IPS-20b (cell line): ENCODE results near the gene RDH5.

Experiments
- H3K27ac ChIP-seq: one replicate; pipeline ENCODE4 v1.5.1; 2013; ENCODE audit warnings: low read length
- H3K27me3 ChIP-seq: 2 replicates; pipeline ENCODE4 v1.6.1; 2013; ENCODE audit warnings: mild to moderate bottlenecking, low read length, inconsistent platforms; ENCODE audit not compliant: insufficient read depth
- H3K36me3 ChIP-seq: 2 replicates; pipeline ENCODE4 v1.6.1; 2013; ENCODE audit warnings: low read depth, mild to moderate bottlenecking, inconsistent platforms, low read length, moderate library complexity; ENCODE audit not compliant: insufficient read depth
- H3K4me1 ChIP-seq: 2 replicates; pipeline ENCODE4 v1.6.1; 2013; ENCODE audit warnings: mild to moderate bottlenecking, control low read depth, inconsistent platforms, low read length, moderate library complexity; ENCODE audit not compliant: insufficient read depth
- H3K4me3 ChIP-seq: 2 replicates; pipeline ENCODE4 v1.5.1; 2013; ENCODE audit warnings: mild to moderate bottlenecking, low read length, inconsistent platforms
- H3K9ac ChIP-seq: 2 replicates; pipeline ENCODE4 v1.6.1; 2013; ENCODE audit warnings: low read depth, mild to moderate bottlenecking, inconsistent platforms, low read length, moderate library complexity
- H3K9me3 ChIP-seq: 2 replicates; pipeline ENCODE4 v1.6.1; 2013; ENCODE audit warnings: mild to moderate bottlenecking, low read depth, low read length, inconsistent platforms; ENCODE audit not compliant: insufficient read depth

Gene RDH5

DNA sequence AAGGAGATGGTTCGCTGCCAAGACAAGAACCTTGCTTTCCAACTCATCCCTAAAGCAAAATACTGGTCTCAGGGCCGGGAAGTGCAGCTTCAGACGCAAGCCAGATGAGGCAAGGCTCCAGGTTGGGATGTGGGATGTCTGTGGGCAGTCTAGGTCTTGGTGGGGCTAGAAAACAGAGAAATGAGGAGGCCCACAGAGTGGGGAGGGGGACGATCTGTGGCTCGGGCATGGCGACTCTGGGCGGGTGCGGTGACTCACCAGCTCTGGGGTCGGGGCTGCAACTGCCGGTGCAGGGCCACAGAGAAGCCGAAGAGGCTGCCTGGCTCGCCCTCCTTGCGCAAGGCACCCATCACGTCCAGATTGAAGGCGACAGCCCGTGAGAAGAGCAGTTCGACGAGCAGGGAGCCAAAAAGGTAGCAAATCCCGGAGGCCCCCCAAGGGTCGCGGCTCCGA is 12.9 kb upstream of the RDH5 start:
- H3K27me3 ChIP-seq = peaks cover 26% of the 10 kb centered on the region
- H3K9ac ChIP-seq = peak overlapping the region; percentile 84
- peak overlapping the region; percentile 80 for H3K4me3 ChIP-seq
- H3K27ac ChIP-seq = no peak overlapping the region
- H3K9me3 ChIP-seq = no peaks in the 10 kb centered on the region
- peaks cover 3% of the 10 kb centered on the region; the same call in 1 of the 2 replicates for H3K36me3 ChIP-seq
- peaks cover 26% of the 10 kb centered on the region for H3K4me1 ChIP-seq

DNA sequence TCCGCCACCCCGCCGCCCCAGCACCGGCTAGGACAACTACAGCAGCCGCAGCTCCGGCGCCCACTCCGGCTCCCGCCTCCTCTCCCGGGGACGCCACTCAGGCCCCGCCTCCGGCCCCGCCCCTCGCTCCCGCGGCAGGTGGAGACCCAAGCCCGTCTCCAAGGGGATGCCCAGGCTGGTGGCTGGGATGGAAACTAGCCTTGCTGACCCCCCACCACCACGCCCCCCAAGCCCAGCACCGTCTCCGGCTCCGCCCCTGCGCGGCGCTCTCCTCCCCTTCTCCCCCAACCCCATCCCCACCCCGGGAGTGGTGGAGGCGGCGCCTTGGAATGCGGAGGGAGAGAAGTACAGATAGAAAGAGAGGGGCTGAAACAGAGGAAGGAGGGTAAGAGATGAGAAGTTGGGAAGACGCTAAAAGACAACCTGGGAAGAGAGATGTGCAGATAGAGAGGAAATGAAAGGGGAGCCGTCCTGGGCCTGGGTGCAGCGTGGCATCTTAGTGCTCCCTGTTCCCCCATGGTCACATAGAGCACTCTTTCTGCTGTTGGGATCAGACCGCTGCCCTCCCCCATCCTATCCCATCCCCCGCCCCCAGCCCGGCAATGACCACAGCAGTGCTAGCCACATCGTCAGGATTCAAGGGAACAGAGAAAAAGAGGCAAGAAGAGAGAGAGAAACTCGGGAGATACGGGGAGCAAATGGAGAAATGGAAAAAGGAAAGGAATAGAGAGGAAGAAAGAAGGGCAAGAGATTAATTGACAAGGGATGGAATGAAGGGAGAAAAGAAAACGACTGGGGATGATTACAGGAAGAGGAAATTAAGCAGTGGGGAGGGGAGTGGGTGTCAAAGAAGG is 12.1 kb upstream of the RDH5 start, which contains the start of gene ITGA7:
Gene ITGA7 (minus strand): TSS at position 64 of the 854 bp plus-strand sequence. CDS start 222 bp downstream, outside the sequence.
- H3K27me3 ChIP-seq = peaks cover 34% of the 10 kb centered on the region
- peaks cover 26% of the 10 kb centered on the region for H3K4me1 ChIP-seq
- no peaks in the 10 kb centered on the region for H3K9me3 ChIP-seq
- H3K4me3 ChIP-seq = peak within 1 kb of the TSS; percentile 92
- H3K9ac ChIP-seq = peak within 1 kb of the TSS; percentile 84
- no peaks in the 10 kb centered on the region for H3K36me3 ChIP-seq
- H3K27ac ChIP-seq = no peak within 1 kb of the TSS

DNA sequence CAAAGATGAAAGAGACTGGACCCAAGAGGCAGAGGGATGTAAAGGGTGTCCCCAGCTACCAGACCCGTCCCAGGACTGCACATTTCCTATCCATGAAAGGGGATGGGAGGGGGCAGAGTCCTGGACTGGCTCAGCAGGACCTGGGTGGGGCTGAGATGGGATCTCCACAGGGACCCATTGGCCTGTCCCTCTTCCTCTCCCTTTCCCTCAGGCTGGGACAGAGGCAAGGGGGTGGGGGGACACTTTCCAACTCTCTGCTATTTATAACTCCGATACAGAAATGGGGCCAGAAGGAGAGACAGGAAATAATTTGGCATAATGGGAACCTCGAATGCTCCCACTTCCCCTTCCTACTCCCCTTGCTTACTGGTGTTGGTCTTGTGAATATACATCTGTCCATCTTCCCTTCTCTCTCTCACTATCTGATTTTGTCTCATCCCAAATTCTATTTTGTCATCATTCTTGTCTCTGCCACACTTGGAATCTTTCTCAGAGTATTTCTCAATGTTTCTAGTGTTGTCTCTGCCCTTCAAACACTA is 11.4 kb upstream of the RDH5 start:
- H3K4me3 ChIP-seq = peak overlapping the region; percentile 92
- no peak overlapping the region for H3K27ac ChIP-seq
- H3K9ac ChIP-seq = peak overlapping the region; percentile 80; the same call in 1 of the 2 replicates
- H3K9me3 ChIP-seq = no peaks in the 10 kb centered on the region
- peaks cover 34% of the 10 kb centered on the region for H3K27me3 ChIP-seq
- H3K36me3 ChIP-seq = no peaks in the 10 kb centered on the region
- H3K4me1 ChIP-seq = peaks cover 26% of the 10 kb centered on the region

DNA sequence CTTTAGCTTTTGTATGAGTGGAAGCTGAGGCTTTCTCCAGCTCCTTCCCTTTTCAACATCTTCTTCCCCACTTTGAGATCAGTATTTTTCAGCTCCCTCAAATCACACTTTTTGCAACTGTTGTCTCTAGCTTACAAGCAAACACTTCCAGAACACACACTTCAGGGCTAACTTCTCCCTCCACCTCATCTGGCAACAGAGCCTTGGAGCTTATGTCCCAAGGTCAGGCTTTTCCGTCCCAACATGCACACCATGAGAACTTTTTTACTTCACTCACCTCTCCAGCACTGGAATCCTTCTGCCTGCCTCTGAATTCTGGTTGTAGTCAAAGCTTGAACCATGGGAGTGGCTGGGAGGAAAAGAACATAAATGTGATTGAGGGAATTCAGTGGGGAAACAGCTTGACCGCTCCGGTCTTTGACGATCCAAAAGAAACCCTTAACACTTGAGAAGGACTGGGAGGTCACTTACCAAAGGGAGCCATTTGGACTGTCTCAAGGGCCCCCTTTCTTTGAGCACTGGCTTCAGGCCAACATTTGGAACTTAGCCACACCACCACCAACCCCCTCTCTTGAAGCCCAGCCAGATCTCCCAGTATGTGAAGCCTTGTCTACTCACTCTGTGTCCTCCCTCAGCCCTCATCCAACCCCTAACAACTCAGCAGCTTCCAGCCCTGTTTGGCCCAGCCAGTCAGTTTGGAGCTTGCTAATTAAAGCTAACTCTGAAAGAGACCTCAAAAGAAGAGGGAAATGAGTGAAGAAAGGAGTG is 8.2 kb upstream of the RDH5 start:
- no peak overlapping the region for H3K4me3 ChIP-seq
- H3K9me3 ChIP-seq = no peaks in the 10 kb centered on the region
- no peaks in the 10 kb centered on the region for H3K36me3 ChIP-seq
- H3K9ac ChIP-seq = no peak overlapping the region
- H3K4me1 ChIP-seq = peaks cover 16% of the 10 kb centered on the region; the same call in 1 of the 2 replicates
- H3K27ac ChIP-seq = no peak overlapping the region
- peaks cover 29% of the 10 kb centered on the region for H3K27me3 ChIP-seq

DNA sequence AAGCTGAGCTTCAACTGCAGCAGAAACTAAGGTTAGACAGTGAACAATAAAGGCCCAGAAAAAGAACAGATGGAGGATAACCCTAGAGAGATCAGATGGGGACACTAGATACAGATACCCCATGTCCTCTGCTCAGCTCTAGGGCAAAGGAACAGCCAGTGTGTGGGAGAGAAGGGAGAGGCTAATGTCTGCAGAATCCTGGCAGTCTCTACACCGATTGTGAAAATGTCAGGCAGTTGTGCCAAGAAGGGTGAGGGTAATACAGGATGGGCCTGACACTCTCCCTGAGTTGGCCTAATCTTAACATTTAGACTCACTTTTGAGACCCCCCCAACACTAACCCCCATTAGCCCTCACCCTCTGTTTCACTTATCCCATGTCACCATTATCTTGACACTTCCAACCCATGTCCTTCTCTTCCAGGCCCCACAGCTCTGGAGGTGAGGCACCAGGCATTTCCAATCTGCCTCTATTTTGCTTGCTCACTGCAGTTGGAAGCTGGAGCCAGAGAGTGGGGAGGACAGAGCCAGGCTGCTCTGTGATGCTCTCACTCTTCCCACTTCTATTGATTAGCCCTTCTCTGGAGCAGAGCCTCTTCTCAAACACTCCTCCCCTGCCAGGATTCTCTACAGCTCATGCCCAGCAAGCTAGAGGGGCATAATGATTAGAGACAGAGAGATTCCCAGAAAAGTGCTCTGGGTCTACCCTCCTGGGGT is 7.3 kb upstream of the RDH5 start:
- no peaks in the 10 kb centered on the region for H3K9me3 ChIP-seq
- H3K4me1 ChIP-seq = peaks cover 24% of the 10 kb centered on the region; the same call in 1 of the 2 replicates
- H3K36me3 ChIP-seq = no peaks in the 10 kb centered on the region
- no peak overlapping the region for H3K4me3 ChIP-seq
- peaks cover 24% of the 10 kb centered on the region for H3K27me3 ChIP-seq
- H3K27ac ChIP-seq = no peak overlapping the region
- H3K9ac ChIP-seq = no peak overlapping the region

DNA sequence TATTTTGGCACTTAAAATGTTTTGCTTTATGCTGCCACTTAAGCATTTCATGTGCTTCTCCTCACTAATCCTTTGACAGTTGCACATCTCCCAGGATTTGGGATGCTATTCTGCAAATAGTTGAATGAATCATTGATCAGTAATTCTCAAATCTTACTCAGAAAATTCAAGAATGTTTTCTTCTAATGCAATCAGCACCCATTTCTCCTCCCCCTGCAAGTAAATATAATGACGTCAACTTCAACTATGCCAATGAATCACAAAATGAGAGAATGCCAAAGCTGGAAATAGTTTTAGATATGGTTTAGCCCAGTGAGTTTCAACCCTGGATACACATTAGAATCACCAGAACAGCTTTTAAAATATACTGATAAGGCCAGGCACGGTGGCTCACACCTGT is 6.5 kb upstream of the RDH5 start:
- no peak overlapping the region for H3K9ac ChIP-seq
- no peak overlapping the region for H3K4me3 ChIP-seq
- H3K27ac ChIP-seq = no peak overlapping the region
- H3K9me3 ChIP-seq = no peaks in the 10 kb centered on the region
- H3K36me3 ChIP-seq = no peaks in the 10 kb centered on the region; the same call in 1 of the 2 replicates
- H3K27me3 ChIP-seq = peaks cover 21% of the 10 kb centered on the region
- H3K4me1 ChIP-seq = peaks cover 28% of the 10 kb centered on the region

DNA sequence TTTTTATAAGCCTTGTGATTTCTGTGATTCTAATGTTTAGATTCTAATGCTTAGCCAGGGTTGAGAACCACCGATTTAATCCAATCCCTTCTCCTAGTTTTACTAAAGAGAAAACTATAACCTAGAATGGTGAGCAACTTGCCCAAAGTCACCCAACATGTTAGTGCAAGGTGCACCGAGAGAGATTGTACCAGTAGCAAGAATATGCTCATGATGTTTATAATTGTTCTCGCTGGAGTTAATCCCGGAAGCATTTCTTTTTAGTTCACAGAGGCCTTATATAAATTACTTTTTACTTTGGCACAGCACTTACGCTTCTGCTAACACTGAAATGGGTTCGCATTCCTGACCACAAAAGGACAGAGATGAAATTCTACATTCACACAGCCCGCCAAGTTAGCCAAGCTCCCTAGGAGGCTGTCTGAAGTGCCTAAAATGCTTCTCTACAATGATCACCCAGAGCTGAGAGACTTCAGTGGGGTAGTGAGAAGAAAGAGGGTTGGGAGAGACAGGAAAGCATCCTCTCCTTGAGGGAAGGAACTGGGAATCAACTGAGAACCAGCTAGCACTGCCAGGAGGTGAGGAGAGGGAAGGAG is 4.9 kb upstream of the RDH5 start:
- Histone ChIP-seq H3K4me3 (peak overlapping the region; percentile 97), H3K9ac (peak overlapping the region; percentile 97; the same call in 1 of the 2 replicates), H3K27ac (peak overlapping the region; percentile 89), H3K36me3 (no peaks in the 10 kb centered on the region; the same call in 1 of the 2 replicates), H3K4me1 (peaks cover 27% of the 10 kb centered on the region), H3K9me3 (no peaks in the 10 kb centered on the region), H3K27me3 (peaks cover 11% of the 10 kb centered on the region; the same call in 1 of the 2 replicates)

DNA sequence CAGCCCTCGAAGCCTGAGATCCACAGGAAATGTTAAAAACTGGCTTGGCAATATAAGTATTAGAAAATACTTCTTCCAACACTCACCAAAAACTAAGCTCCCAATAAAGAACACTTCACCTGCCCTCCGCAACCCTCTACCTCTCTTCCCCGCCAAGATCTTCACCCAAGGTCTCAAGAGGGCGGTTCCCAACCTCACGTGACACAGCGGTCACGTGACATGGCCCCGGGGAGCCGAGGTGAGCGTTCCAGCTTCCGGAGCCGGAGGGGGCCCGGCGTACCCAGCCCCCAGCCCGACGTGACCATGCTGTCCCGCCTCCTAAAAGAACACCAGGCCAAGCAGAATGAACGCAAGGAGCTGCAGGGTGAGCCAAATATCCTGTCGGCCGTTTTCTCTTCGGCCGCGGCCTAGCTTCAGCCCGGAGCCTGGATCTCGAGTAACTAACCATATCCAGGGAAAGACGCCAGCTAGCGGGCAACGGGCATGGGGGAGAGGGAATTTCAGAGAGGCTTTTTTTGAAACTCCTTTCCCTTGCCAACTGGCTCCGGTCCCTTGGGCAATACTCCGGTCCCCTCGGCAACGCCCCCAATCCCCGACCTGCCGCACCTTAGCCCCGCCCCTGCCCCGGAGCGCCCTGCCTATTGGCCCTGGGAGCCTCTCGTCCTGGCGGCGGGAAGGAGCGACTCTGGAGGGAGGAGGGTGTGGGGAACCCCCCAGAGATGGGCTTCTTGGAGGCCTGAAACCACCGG is 4.2 kb upstream of the RDH5 start, which contains the start of gene BLOC1S1:
Gene BLOC1S1 (plus strand): TSS at position 214 of the 749 bp plus-strand sequence. CDS start 6 bp downstream, at position 220.
- Histone ChIP-seq H3K4me1 (peaks cover 27% of the 10 kb centered on the region), H3K4me3 (peak within 1 kb of the TSS; percentile 97), H3K9me3 (no peaks in the 10 kb centered on the region), H3K9ac (peak within 1 kb of the TSS; percentile 97), H3K36me3 (no peaks in the 10 kb centered on the region; the same call in 1 of the 2 replicates), H3K27me3 (peaks cover 11% of the 10 kb centered on the region; the same call in 1 of the 2 replicates), H3K27ac (peak within 1 kb of the TSS; percentile 89)

DNA sequence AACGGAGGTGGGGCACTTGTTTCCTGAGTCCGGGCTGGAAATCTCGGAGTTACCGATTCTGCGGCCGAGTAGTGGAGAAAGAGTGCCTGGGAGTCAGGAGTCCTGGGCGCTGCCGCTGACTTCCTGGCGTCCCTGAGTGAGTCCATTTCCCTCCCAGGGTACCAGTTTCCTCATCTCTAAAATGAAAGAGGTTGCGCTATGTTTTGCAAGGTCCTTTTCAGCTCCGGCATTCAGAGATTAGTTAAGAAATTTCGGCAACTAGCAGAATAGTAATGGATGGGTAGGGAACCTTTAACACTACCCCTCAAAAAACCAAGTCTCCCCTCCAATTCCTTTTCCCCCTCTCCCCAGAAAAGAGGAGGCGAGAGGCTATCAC is 3.6 kb upstream of the RDH5 start:
- H3K9ac ChIP-seq = peak overlapping the region; percentile 97; the same call in 1 of the 2 replicates
- no peaks in the 10 kb centered on the region; the same call in 1 of the 2 replicates for H3K36me3 ChIP-seq
- H3K9me3 ChIP-seq = no peaks in the 10 kb centered on the region
- peak overlapping the region; percentile 97 for H3K4me3 ChIP-seq
- peaks cover 27% of the 10 kb centered on the region for H3K4me1 ChIP-seq
- H3K27ac ChIP-seq = peak overlapping the region; percentile 89
- H3K27me3 ChIP-seq = peaks cover 11% of the 10 kb centered on the region; the same call in 1 of the 2 replicates
